M059J (cell line): ENCODE measurements around the gene PRKCZ. TPM values are rescaled to one million over a fixed set of nuclear protein-coding genes. Genes with fewer than 3 reads are reported as not detected.

ENCODE experiments used
- DNase-seq: peaks from one replicate; pipeline ENCODE4 v3.0.0-alpha.2; 2012; ENCODE audit warnings: low read depth
- total RNA-seq: library from RNA; depleted of rRNA; stranded (reverse); fragments of >200 nt; shearing (Covaris generic); gene quantifications from 2 replicates; pipeline ENCODE4 v1.2.3, GENCODE V29; 2014

Gene PRKCZ
- total RNA-seq, 1 experiment from 2014 or later, result 0.44 TPM

DNA sequence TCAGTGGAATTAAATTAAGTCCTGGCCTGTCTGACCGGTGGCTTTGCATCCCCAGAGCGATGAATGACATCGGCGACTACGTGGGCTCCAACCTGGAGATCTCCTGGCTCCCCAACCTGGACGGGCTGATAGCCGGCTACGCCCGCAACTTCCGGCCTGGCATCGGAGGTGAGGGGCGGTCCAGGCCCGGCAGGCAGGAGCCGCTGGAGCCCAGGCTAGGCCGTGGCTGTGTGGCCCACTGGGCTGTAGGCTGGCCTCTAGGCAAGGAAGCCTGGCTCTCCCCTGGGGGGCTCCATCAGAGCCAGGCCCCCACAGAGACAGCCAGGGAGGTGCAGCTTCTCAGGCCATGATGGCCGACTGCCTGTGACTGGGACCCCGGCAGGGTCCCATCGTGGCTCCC, 25.3 kb upstream of the PRKCZ start:
- DNase-seq, result no peak

DNA sequence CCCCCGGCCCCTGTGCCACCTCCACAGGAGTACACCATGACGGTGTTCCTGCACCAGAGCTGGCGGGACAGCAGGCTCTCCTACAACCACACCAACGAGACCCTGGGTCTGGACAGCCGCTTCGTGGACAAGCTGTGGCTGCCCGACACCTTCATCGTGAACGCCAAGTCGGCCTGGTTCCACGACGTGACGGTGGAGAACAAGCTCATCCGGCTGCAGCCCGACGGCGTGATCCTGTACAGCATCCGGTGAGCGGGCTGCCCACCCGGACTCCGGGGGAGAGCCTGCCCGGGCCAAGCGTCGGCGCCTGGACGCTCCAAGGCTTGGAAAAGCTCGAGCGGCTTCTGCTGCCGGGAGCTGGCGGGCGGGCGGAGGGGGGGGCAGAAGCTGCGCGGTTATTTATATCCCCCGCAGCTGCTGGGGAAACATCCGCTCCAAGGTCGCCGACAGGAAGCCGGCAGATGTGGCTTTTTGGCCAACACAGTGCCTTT, 24.7 kb upstream of the PRKCZ start:
- DNase-seq, result no peak

DNA sequence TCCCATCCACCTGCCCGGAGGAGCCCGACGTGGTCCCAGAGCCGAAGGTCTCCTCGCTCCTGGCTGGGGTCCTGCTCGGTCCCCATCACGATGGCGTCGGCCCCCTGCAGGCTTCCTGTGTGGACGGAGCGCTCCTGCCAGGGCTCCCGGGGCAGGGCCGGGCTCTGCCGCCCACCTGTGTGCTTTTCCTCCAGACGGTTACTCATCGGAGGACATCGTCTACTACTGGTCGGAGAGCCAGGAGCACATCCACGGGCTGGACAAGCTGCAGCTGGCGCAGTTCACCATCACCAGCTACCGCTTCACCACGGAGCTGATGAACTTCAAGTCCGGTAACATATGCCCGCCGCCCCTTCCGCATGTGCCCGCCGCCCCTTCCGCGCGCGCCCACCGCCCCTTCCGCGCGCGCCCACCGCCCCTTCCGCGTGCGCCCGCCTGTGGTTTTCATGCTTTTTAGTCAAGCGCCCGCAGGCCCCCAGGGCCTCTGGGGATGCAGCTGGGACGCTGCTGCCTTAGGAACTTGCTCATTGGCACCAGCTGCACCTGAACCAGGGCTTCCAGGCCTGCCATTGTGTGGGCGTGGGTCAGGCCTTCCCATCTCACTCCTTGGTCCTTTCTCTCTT, 22.1 kb upstream of the PRKCZ start:
- no peak for DNase-seq

- DNase-seq, result no peak
These were observed 21.2 kb upstream of the PRKCZ start for GRCh38 chr1:2028870-2029560.

- DNase-seq, result no peak
These were observed 20.6 kb upstream of the PRKCZ start for GRCh38 chr1:2029561-2029960.

- DNase-seq, result no peak
These were observed 19.9 kb upstream of the PRKCZ start for GRCh38 chr1:2030076-2030871.

DNA sequence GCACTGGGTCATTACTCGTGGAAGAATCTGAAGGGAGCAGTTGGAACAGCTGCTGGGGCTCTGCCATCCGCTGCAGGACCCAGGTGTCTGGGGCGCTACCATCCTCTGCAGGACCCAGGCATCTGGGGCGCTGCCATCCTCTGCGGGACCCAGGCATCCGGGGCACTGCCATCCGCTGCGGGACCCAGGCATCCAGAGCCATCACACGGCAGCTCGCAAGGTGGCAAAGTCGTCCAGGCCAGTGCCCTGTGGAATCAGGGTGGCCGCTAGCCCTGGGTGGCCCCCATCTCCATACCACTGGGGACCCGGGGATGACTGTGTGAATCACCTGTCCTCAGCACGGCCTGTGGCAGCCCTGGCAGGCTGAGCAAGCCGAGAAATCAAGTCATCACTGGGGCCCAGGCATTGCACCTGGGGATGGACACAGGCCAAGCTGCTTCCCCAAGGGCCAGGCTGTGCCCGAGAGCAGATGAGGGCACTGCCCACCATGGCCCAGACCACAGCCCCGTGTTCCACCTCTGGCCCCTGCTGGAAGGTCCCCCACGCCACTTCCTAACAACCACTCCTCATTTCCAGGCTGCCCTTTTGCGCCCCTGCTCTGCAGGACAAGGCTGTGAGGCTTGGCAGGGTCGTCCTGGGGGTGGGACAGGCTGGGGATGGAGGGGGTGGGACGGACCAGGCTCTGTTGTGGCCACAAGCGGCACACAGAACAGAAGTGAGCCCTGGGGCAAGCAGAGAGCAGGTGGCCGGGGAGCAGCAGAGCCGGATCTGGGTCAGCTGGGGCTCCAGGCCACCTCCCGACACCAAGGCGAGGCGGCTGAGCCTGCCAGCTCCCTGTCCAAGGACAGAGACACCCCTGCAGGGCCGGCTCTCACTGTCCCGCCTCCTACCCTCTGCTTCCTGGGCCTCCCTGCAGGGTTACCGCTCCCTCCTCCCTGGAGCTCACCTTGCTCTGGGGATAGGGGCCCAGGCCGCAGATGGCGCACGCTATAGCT, 18.4 kb upstream of the PRKCZ start:
- no peak for DNase-seq

DNA sequence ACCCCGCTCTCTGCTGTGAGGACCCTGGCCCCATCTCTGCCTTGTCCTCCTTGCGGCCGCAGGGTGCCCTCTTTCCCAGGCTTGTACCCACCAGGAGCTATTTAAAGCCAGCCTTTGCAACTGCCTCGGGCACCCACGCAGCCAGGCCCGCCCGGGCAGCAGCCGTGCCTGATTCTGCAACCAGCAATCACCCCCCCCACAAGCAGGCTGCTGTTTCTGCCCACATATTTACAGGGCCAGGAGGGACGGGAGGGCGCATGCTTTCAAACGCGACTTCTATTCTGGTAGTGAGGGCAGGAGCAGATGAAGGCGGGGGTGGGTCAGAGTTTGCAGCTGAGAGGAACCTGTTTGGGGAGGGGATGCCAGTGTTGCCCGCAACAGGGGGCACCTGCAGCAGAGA, 17.5 kb upstream of the PRKCZ start:
- DNase-seq, result no peak

GRCh38 chr1:2033165-2033564, 17.0 kb upstream of the PRKCZ start:
- no peak for DNase-seq

- no peak for DNase-seq
These were observed 13.9 kb upstream of the PRKCZ start for GRCh38 chr1:2036287-2036686.

DNA sequence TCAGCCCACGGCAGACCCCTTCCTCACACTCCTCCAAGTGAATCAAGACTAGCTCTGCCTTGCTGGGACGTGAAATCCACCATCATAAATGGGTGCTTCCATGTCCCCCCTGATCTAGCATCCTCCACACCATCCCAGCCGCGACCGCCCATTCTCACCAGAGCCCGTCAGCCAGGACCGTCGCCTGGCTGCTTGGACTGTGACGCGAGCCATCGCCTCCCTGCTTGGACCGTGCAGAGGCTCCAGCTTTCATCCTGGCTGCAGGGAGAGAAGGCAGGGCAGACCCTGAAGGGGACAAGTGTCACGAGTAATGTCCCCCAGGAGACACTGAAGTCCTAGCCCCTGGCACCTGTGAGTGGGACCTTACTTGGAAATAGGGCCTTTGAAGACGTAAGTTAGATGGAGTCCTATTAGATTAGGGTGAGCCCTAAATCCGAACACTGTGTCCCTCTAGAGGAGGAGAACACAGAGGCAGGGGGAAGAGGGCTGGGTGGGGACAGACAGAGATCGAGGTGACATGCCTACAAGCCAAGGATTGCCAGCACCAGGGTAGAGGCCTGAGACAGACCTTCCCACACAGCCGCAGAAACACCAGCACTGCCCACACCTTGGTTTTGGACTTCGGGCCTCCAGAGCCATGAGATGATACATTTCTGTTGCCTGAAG, 12.8 kb upstream of the PRKCZ start:
- DNase-seq, result no peak

DNA sequence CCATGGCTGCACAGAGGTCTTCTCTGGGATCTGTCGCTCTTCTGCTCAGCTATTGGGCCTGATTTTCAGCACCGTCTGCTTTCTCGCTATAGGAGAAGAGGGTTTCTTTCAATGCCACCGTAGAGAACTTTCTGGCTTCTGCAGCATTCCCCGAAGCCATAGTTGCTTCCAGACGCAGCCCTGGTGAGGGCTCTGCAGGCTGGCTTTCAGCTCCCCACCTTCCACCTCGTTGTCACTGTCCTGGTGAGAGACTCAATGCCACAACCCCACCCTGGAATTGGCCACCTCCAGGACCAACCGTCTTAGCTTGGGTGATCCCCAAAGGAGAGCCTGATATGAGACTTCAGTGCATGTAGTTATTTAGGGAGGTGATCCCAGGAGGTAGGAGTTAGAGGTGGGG, 12.0 kb upstream of the PRKCZ start:
- DNase-seq, result no peak

- DNase-seq, result no peak
These were observed 11.0 kb upstream of the PRKCZ start for GRCh38 chr1:2039251-2039650.

GRCh38 chr1:2041305-2041704, 8.9 kb upstream of the PRKCZ start:
- no peak for DNase-seq

- no peak for DNase-seq
These were observed 8.3 kb upstream of the PRKCZ start for GRCh38 chr1:2041887-2042286.

GRCh38 chr1:2042830-2043773, 7.1 kb upstream of the PRKCZ start:
- no peak for DNase-seq

DNA sequence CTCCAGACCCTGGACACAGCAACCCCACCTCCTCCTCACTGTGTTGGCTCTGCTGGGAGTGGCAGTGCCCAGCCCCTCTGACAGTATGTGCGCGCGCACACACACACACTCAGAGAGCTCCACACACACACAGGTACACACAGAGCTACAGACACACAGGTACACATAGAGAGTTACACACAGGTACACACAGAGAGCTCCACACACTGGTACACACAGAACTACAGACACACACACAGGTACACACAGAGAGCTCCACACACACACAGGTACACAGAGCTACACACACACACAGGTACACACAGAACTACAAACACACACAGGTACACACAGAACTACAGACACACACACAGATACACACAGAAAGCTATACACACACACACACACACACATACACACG, 6.3 kb upstream of the PRKCZ start:
- no peak for DNase-seq

- peak; percentile 45 for DNase-seq
These were observed 5.5 kb upstream of the PRKCZ start for GRCh38 chr1:2044510-2045319.
